HG02970 (cell line): ENCODE results near the gene PYROXD2.
"Not testable (repeated sequence)": the region's sequence is repeated elsewhere in the genome, so short reads cannot be mapped to it uniquely, and the experiment has no call there.

Experiments used
- ATAC-seq: cut with Tn5 transposase; IDR thresholded peaks from one replicate; pipeline ENCODE4 v1.9.1; 2021; ENCODE audit warnings: mild to moderate bottlenecking, moderate library complexity, moderate number of reproducible peaks; ENCODE audit not compliant: unreplicated experiment, low FRiP score

The PYROXD2 gene

GRCh38 chr10:98370831-98371820 is 43.9 kb downstream of the PYROXD2 start:
- no peak for ATAC-seq

GRCh38 chr10:98369801-98370200 is 45.2 kb downstream of the PYROXD2 start:
- ATAC-seq, result no peak

DNA sequence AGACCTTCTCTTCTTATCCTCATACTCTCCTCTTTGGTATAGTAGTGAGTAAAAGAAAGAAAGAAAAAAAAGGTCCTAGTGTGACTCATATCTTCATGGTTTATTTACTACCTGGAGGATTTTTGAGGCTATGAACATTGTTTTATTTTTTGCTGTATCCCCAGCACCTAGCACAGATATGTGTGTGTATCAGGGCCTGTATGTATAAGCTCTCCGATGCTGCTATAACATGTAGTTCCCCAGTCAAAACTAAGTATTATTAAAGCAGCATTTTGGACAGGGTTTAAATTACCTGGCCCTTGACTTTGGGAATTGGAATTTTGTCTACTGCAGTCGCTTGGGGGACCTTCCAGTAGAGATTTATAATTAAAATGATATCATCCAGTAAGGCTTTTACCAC is 46.3 kb downstream of the PYROXD2 start:
- ATAC-seq, result no peak

- ATAC-seq, result no peak
These were observed 47.2 kb downstream of the PYROXD2 start for GRCh38 chr10:98367604-98368451.

DNA sequence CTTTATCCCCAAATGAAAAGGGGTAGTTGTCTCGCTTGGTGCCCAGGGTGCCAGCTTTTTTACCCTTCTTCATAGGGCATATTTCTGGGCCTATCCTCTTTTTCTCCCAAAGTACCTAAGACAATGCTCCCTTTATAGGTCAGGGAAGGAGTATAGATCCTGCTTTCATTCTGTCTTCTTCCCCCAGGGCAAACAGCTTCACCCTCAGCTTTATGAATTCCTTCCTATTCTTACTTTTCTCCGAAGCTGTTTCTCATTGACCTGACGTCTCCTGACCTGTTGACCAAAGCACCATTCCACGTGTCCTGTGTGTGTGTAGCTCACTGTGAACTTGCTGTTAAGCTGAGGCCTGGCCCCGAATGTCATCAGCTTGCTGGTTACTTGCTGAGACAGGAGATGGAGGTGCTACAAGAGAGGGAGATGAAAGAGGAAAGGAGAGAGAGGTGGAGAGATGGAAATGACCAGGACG is 48.9 kb downstream of the PYROXD2 start:
- ATAC-seq, result no peak

- no peak for ATAC-seq
These were observed 49.4 kb downstream of the PYROXD2 start for GRCh38 chr10:98365406-98366061.

DNA sequence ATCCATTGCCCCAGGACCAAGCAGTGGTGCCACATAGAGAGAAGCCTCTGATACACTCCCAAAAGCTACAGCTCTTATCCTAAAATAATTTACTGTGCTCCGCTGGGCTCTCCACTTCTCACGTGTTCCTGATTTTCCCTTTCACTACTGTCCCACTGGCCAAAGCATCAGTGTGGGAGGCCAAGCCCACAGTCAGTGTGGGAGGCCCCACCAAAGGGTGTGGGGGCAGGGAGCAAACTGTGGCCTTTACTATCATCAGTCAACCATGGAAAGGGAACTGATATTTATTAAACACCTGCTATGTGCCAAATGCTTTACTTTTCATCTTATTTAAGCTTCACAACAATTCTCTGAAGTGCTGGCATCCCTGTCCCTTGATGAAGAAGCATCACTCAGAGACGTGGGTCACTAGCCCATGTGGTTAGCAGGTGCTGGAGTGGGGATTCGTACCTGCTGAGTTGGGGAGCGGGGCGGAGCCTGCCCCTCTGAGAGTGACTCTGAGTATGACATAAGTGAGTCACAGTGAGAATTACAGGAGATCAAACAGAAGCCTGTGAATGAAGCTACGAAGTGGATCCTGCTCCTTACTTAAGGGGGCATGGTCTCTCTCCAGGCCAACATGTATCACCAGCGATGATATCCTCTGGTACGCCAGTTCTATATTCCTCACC is 50.4 kb downstream of the PYROXD2 start:
- ATAC-seq, result no peak

DNA sequence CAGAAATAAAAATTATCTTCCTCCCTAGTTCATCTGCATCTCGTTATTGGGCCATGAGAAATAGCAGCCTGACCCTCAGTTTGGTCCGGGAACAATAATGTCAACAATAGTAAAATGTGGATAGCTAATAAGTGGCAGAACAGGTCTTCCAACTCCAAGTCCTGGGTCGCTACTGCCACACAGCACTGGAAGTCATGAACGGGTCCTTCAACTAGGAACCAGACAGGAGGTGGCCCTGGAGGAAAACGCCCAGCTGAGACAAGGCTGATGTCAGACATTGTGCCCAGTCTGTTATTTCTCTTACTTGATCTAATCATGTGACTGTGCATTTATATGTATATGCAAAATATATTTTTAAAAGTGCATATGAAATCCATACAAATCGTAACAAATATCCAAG is 51.8 kb downstream of the PYROXD2 start:
- no peak for ATAC-seq

DNA sequence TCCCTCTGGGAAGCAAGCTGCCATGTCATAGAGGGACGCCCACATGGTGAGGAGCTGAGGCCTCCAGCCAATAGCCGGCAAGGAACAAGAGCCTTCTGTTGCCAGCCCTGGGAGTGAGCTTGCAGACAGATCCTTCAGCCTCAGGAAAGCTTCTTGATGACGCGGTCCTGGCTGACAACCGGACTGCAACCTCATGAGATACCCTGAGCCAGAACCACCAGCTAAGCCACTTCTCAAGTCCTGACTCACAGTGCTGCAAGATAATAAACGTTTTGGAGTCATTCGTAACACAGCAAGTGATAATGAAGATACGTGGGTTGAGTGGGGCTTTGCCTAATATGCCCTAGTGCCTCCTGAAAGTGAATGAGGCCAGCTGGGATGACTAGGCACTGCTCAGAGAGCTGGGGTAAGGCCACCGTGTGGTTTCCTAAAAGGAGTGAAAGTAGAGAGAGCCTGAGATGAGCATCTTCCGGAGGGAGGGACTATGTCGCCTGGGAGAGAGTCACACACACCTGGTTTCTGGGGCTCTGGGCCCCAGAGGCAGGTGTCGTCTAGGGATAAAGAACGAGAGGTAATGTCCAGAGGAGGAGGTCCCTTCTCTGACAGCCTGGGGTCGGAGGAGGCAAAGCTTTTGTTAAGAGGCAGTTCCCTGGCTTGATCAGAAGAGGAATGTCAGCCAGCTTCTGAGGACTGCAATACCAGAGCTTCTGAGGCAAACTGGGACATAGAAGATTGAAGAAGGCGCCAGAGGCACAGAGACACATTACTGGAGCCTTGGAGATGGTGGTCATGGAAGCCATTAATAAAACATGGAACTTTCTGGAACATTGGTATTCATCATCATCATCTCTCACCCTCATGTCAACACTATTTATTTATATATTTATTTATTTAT is 53.6 kb downstream of the PYROXD2 start:
- no peak for ATAC-seq

- no peak for ATAC-seq
These were observed 57.7 kb downstream of the PYROXD2 start for GRCh38 chr10:98357194-98357822.

GRCh38 chr10:98354491-98354890 is 60.5 kb downstream of the PYROXD2 start:
- no peak for ATAC-seq

GRCh38 chr10:98353170-98353569 is 61.8 kb downstream of the PYROXD2 start:
- ATAC-seq, result no peak

- ATAC-seq, result no peak
These were observed 63.1 kb downstream of the PYROXD2 start for GRCh38 chr10:98351831-98352402.

DNA sequence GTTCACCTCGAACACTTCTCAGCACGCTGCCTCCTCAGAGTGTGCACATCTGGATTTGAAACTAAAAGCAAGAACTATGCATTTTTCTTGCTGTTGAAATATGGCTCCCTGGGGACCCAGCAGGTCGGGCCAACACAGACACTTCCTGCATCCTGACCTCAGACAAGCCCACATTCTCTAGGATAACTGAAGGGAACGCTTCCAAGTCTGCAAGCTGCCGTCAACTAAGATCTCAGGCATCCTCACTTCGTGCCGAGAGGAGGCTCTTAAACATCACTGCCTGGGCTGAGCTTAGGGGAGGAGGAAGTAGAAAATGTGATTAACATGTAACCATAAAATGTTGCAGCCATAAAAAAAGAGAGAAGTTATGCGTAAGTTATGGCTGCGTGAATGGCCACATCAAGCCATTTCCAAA is 65.5 kb downstream of the PYROXD2 start:
- ATAC-seq, result no peak

GRCh38 chr10:98346847-98347246 is 68.1 kb downstream of the PYROXD2 start:
- ATAC-seq, result no peak

DNA sequence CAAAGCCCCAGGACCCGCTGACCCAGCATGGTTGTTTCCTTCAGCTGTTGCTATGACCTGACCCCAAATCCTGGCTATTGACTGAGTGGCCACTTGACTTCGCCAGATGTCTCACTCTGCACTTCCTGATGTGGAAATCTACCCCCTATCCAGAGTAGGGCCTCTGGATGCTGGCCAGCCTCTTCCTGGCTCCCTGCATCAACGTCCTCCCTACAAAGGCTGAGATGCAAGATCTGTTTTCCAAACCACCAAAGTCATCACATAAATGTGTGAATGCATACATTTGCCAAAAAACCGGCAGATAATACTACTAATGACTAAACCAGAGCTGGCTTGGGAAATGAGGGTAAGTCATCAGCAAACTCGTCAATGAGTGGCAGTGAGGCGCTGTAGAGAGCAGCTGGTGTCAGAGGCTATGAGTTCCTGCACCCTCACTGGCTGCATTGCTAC is 70.4 kb downstream of the PYROXD2 start:
- ATAC-seq, result no peak

DNA sequence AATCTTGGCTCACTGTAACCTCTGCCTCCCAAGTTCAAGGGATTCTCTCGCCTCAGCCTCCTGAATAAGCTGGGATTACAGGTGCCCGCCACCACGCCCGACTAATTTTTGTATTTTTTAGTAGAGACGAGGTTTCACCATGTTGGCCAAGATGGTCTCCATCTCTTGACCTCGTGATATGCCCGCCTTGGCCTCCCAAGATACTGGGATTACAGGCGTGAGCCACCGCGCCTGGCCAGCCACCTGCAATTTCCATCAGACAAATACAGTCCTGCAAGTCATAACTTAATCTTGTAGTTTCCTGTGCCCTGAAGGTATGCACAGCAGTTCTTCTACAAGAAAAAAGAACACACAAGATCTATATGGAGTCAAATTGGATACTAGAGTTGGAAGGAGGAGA is 73.3 kb downstream of the PYROXD2 start:
- not testable (repeated sequence) for ATAC-seq

GRCh38 chr10:98340940-98341310 is 74.1 kb downstream of the PYROXD2 start:
- ATAC-seq, result no peak
